ENCODE measurements around the gene DBNL.
"Not testable (repeated sequence)": the region's sequence is repeated elsewhere in the genome, so short reads cannot be mapped to it uniquely, and the experiment has no call there.

DBNL gene

GRCh38 chr7:44040493-44040891, 4.0 kb upstream of the DBNL start:
- FAIRE-seq; DNase-seq (ENCODE audit: insufficient read length, low spot score): not testable (repeated sequence)

- FAIRE-seq = no peak
- TF ChIP-seq POLR2A (IDR thresholded peaks at IDR 0.05; ENCODE audit: low read depth, low read length) = no peak
- DNase-seq (ENCODE audit: insufficient read length, low spot score) = no peak
Observed at GRCh38 chr7:44042221-44042620, 2.3 kb upstream of the DBNL start.

GRCh38 chr7:44043902-44044301, 600 bp upstream of the DBNL start:
- DNase-seq (ENCODE audit: insufficient read length, low spot score) (no peak), FAIRE-seq (no peak)
- TF ChIP-seq POLR2A (IDR thresholded peaks at IDR 0.05; ENCODE audit: low read depth, low read length) = no peak

GRCh38 chr7:44045226-44046014, 918 bp downstream of the DBNL start:
- DNase-seq (ENCODE audit: insufficient read length, low spot score) (no peak), FAIRE-seq (no peak)
- no peak for TF ChIP-seq POLR2A (IDR thresholded peaks at IDR 0.05; ENCODE audit: low read depth, low read length)

GRCh38 chr7:44046321-44047061, 2.0 kb downstream of the DBNL start:
- DNase-seq (ENCODE audit: insufficient read length, low spot score) (no peak), FAIRE-seq (no peak)
- no peak for TF ChIP-seq POLR2A (IDR thresholded peaks at IDR 0.05; ENCODE audit: low read depth, low read length)

- TF ChIP-seq POLR2A (IDR thresholded peaks at IDR 0.05; ENCODE audit: low read depth, low read length) = no peak
- no peak for FAIRE-seq
- DNase-seq (ENCODE audit: insufficient read length, low spot score) = no peak
Observed at GRCh38 chr7:44048031-44048795, 3.7 kb downstream of the DBNL start.

GRCh38 chr7:44050121-44050914, 5.8 kb downstream of the DBNL start:
- TF ChIP-seq POLR2A (IDR thresholded peaks at IDR 0.05; ENCODE audit: low read depth, low read length) = no peak
- FAIRE-seq (no peak), DNase-seq (ENCODE audit: insufficient read length, low spot score) (no peak)

- FAIRE-seq = no peak
Observed at GRCh38 chr7:44050915-44051560, 6.5 kb downstream of the DBNL start.

GRCh38 chr7:44051611-44052220, 7.2 kb downstream of the DBNL start:
- no peak for TF ChIP-seq POLR2A (IDR thresholded peaks at IDR 0.05; ENCODE audit: low read depth, low read length)
- no peak for FAIRE-seq
- no peak for DNase-seq (ENCODE audit: insufficient read length, low spot score)

More at GRCh38 chr7:44050915-44051560, 6.5 kb downstream of the DBNL start:
- no peak for DNase-seq (ENCODE audit: insufficient read length, low spot score)
- no peak for TF ChIP-seq POLR2A (IDR thresholded peaks at IDR 0.05; ENCODE audit: low read depth, low read length)

GRCh38 chr7:44052771-44053365, 8.4 kb downstream of the DBNL start:
- FAIRE-seq (no peak), DNase-seq (ENCODE audit: insufficient read length, low spot score) (no peak)
- TF ChIP-seq POLR2A (IDR thresholded peaks at IDR 0.05; ENCODE audit: low read depth, low read length) = no peak

- TF ChIP-seq POLR2A (IDR thresholded peaks at IDR 0.05; ENCODE audit: low read depth, low read length) = no peak
- FAIRE-seq (no peak), DNase-seq (ENCODE audit: insufficient read length, low spot score) (no peak)
Observed at GRCh38 chr7:44056681-44057080, 12.2 kb downstream of the DBNL start.

GRCh38 chr7:44057181-44057848, 12.8 kb downstream of the DBNL start:
- DNase-seq (ENCODE audit: insufficient read length, low spot score) = no peak
- FAIRE-seq = no peak
- TF ChIP-seq POLR2A (IDR thresholded peaks at IDR 0.05; ENCODE audit: low read depth, low read length) = no peak

All from H54 (cell line).